Measurements from ENCODE around the gene CCDC106.

Gene CCDC106

DNA sequence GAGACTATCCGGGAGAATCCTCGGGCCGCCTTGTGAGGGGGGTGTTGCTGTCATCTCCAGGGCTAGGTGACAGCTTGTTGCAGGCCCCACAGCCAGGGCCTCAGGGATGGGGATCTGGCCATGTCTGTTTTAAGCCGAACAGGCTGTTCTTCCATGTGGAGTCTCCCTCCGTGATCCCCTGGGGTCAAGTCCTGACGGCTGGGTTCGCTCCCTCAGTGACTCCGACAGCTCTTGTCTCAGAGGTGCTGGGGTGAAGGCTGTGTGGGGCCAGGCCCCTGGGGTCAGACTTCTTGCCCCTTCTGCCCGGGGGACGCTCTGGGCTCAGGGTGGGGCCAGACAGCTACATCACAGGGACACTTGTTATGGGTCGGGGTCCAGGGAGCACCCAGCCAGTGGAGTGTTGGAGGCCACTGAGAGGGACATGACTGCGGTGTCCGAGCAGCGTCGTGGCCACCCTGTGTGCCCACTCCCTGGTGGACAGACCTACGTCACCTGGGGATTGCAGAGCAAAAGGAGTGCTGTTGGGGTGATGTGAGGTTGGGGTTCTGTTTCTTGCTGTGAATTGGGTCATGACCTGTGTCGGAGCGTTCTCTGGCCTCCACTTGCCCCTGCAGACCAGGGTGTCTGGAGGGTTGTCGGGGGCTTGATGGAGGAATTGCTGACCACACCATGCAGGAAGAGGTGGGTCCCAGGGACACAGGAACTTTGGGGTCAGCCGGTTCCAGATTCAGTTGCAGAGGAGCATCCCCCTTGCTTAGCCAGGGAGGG, 48.5 kb downstream of the CCDC106 start:
- no peak for DNase-seq (ENCODE audit: low read depth)

GRCh38 chr19:55697069-55697440, 49.0 kb downstream of the CCDC106 start:
- no peak for DNase-seq (ENCODE audit: low read depth)

GRCh38 chr19:55697698-55698097, 49.7 kb downstream of the CCDC106 start:
- DNase-seq (ENCODE audit: low read depth): no peak

GRCh38 chr19:55698256-55698655, 50.2 kb downstream of the CCDC106 start:
- no peak for DNase-seq (ENCODE audit: low read depth)

DNA sequence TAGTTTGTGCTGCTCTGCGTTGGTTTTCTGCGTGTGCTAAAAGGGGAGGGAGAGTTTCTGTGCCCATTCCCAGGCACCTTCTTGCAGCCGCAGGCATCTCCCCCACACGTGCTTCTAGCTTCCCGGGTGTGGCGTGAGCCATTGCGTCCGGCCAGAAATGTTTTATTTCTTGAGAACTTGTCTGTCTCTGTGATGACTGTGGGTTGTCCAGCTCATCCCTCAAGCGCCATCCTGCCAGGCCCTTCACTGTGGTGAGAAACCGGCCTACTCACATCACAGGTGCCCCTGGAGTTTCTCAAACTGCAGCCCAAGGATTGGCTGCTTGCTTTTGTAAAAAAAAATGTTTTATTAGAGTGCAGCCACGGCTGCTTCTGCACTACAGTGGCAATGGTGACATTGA, 51.2 kb downstream of the CCDC106 start:
- no peak for DNase-seq (ENCODE audit: low read depth)

DNA sequence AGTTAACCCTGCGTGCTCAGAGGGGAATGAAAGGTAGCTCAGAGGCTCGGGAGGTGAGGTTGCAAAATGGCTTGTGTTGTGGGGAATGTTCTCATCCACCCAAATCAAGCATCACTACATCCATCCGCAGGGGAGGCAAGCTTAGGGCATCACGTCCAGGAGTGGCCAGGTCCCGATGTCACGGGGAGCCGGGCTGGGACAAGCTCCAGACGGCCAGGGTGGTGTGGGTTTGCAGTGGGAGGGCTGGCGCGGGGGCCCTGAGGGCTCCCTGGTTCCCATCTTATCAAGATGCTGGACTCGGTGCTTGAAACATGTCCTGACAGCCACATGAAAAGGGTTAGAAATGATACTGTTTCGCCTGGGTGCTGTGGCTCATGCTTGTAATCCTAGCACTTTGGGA, 52.8 kb downstream of the CCDC106 start:
- no peak for DNase-seq (ENCODE audit: low read depth)

DNA sequence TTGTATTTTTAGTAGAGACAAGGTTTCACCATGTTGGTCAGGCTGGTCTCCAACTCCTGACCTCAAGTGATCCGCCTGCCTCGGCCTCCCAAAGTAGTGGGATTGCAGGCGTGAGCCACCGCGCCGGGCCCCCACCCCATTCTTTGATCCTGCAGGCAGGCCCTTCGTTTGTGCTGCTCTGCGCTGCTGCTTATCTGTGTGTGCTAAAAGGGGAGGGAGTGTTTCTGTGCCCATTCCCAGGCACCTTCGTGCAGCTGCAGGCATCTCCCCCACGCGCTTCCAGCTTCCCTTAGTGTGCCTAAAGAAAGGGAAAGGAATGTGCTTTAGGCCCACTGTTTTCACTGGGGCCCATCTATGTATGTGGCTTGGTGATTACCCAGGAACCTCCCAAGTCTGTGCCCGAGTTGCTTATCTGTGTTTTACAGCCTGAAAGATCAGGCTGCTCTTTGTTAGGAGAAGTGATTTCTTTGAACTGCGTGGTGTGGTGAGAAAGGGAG, 54.2 kb downstream of the CCDC106 start:
- DNase-seq (ENCODE audit: low read depth): no peak

All from fibroblast of gingiva (primary cell).